Natural killer cell (primary cell): ENCODE measurements around the gene C9orf78. TPM values are rescaled to one million over a fixed set of nuclear protein-coding genes. Genes with fewer than 3 reads are reported as not detected.

Experiments used
- ATAC-seq, 3 donors: fragments of 150-1000 bp in 2 of 3; fragments of 200-7000 bp in 1 of 3; cut with Tn5 transposase; 1 replicate in 1 of 3; 2 replicates in 2 of 3; pipeline ENCODE4 v1.10.0; 2021; ENCODE audit warnings: mild to moderate bottlenecking in 2 of 3, moderate library complexity in 2 of 3
- DNase-seq, 2 donors: peaks; one replicate each; pipeline versions ENCODE4 v3.0.0 to v3.0.0-alpha.2; 2013 to 2021; ENCODE audit warnings: mixed read lengths in 1 of 2
- H3K27ac ChIP-seq: one replicate; pipeline ENCODE4 v1.5.1; 2013; ENCODE audit warnings: mild to moderate bottlenecking, low read length
- H3K27me3 ChIP-seq: one replicate; pipeline ENCODE4 v1.6.1; 2013; ENCODE audit warnings: low read length; ENCODE audit not compliant: control insufficient read depth, insufficient read depth
- H3K36me3 ChIP-seq: one replicate; pipeline ENCODE4 v1.6.1; 2013; ENCODE audit warnings: low read length; ENCODE audit not compliant: control insufficient read depth, insufficient read depth
- H3K4me1 ChIP-seq: one replicate; pipeline ENCODE4 v1.6.1; 2013; ENCODE audit warnings: low read length; ENCODE audit not compliant: control insufficient read depth, insufficient read depth
- H3K4me3 ChIP-seq: one replicate; pipeline ENCODE4 v1.5.1; 2013; ENCODE audit warnings: low read length
- H3K9me3 ChIP-seq: one replicate; pipeline ENCODE4 v1.6.1; 2013; ENCODE audit warnings: low read length; ENCODE audit not compliant: control insufficient read depth, insufficient read depth
- H3K27ac Mint-ChIP-seq, 2 donors: one replicate each; pipeline ENCODE4 v1.8.0; 2022; ENCODE audit warnings: mild to moderate bottlenecking in 2 of 2, mixed read lengths in 2 of 2, moderate library complexity in 1 of 2
- H3K27me3 Mint-ChIP-seq, 2 donors: one replicate each; pipeline ENCODE4 v1.8.0; 2022; ENCODE audit warnings: low read depth in 2 of 2, mixed read lengths in 2 of 2
- H3K36me3 Mint-ChIP-seq: one replicate; pipeline ENCODE4 v1.8.0; 2022; ENCODE audit warnings: mixed read lengths
- H3K4me1 Mint-ChIP-seq, 2 donors: one replicate each; pipeline ENCODE4 v1.8.0; 2022; ENCODE audit warnings: mixed read lengths in 2 of 2
- H3K4me3 Mint-ChIP-seq: one replicate; pipeline ENCODE4 v1.8.0; 2022; ENCODE audit warnings: mild to moderate bottlenecking, moderate library complexity, mixed read lengths
- H3K9me3 Mint-ChIP-seq, 2 donors: one replicate each; pipeline ENCODE4 v1.8.0; 2022; ENCODE audit warnings: mixed read lengths in 2 of 2
- WGBS: methylation state at CpG from one replicate; pipeline ENCODE4 v1.1.7; 2013; ENCODE audit warnings: missing lambda C conversion rate; ENCODE audit not compliant: insufficient coverage; 5-methylcytosine and 5-hydroxymethylcytosine counted together
- intact Hi-C: fragments of 100-400 bp; cut with micrococcal nuclease; formaldehyde crosslinking; loops from one replicate; pipeline ENCODE4 v1.14.2; 2022
- total RNA-seq, 4 donors: library from RNA; stranded (reverse); fragments of 120-200 nt in 1 of 4; gene quantifications; one replicate each; pipeline versions ENCODE4 v1.2.3 to v1.2.4, GENCODE V29; 2013 to 2022
- TF ChIP-seq, protein P1 (sequence below): fragments of 200-600 bp; IDR thresholded peaks from one replicate; pipeline ENCODE4 v1.8.0; 2022; ENCODE audit warnings: antibody characterized with exemption

Gene C9orf78
- total RNA-seq, 3 donors from 2014 or later (not counting 1 experiment from before 2014, with no cell fraction given), result 93.7 to 97.9 (median 97.6) TPM

DNA sequence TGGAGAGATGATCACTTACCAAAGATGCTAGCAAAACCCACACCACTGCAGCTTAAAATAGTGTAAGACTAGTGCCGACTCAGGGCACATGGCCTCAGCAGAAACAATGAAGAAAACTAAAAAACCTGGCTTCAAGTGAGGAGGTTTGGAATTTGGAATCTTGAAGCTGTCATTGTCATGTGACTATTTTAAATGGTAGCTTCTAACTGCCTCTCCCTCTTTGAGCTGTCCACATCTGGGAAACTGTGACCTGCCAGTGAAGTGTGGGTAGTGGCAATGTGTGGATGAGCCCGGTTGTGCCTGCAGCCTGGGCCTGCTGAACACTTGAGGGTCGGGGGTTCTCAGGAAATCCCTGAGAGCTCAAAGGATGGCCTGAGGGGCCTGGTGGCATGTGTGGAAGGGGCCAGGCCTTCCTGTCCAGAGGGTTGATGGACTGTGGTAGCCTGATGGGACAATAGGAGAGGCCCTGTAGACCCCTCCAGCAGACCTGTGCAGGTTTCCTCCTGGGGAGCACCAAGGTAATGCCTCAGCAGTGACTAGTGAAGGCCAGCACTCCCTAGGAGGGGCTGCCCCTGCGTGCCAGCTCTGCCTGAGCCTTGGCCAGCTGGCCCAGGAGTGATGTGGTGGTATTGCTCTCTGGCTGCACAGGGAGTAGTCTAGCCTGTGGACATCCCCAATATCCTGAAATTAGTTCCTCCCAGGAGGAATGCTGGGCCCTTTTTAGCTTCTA, 13.8 kb upstream of the C9orf78 start:
- Mint-ChIP-seq H3K9me3 (no peaks in the 10 kb centered on the region), H3K4me3 (no peak overlapping the region), H3K27ac (no peak overlapping the region), H3K4me1 (peaks cover 27 to 39% of the 10 kb centered on the region in 2 donors), H3K27me3 (no peaks in the 10 kb centered on the region), H3K36me3 (peaks cover 21% of the 10 kb centered on the region)
- no peak overlapping the region for H3K4me3 ChIP-seq
- WGBS, result 85% methylated on average over 3 of the region's 4 CpGs
- peaks cover 11% of the 10 kb centered on the region for H3K4me1 ChIP-seq
- DNase-seq (no peak), ATAC-seq (no peak)
- H3K9me3 ChIP-seq, result no peaks in the 10 kb centered on the region
- peaks cover 35% of the 10 kb centered on the region for H3K36me3 ChIP-seq
- no peaks in the 10 kb centered on the region for H3K27me3 ChIP-seq
- TF ChIP-seq, protein P1, sequence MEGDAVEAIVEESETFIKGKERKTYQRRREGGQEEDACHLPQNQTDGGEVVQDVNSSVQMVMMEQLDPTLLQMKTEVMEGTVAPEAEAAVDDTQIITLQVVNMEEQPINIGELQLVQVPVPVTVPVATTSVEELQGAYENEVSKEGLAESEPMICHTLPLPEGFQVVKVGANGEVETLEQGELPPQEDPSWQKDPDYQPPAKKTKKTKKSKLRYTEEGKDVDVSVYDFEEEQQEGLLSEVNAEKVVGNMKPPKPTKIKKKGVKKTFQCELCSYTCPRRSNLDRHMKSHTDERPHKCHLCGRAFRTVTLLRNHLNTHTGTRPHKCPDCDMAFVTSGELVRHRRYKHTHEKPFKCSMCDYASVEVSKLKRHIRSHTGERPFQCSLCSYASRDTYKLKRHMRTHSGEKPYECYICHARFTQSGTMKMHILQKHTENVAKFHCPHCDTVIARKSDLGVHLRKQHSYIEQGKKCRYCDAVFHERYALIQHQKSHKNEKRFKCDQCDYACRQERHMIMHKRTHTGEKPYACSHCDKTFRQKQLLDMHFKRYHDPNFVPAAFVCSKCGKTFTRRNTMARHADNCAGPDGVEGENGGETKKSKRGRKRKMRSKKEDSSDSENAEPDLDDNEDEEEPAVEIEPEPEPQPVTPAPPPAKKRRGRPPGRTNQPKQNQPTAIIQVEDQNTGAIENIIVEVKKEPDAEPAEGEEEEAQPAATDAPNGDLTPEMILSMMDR, result no peak
- intact Hi-C loops, result no loop called here
- no peak overlapping the region for H3K27ac ChIP-seq

- intact Hi-C loops, result no loop called here
- ATAC-seq (no peak), DNase-seq (peak in 1 of 2 donors; percentile 24)
Measured at GRCh38 chr9:129845373-129845772, 10.3 kb upstream of the C9orf78 start.

GRCh38 chr9:129841071-129841470, 6.0 kb upstream of the C9orf78 start:
- H3K4me3 ChIP-seq, result no peak overlapping the region
- Mint-ChIP-seq H3K27ac (peak overlapping the region; percentile 8 to 67), H3K4me1 (peaks cover 33 to 42% of the 10 kb centered on the region in 2 donors), H3K4me3 (no peak overlapping the region), H3K9me3 (no peaks in the 10 kb centered on the region), H3K36me3 (no peaks in the 10 kb centered on the region), H3K27me3 (no peaks in the 10 kb centered on the region)
- no peak overlapping the region for H3K27ac ChIP-seq
- H3K9me3 ChIP-seq, result no peaks in the 10 kb centered on the region
- no peaks in the 10 kb centered on the region for H3K27me3 ChIP-seq
- no peak for ATAC-seq
- H3K4me1 ChIP-seq, result peaks cover 33% of the 10 kb centered on the region
- intact Hi-C loops, result no loop called here
- peaks cover 17% of the 10 kb centered on the region for H3K36me3 ChIP-seq
- WGBS, result 83% methylated on average over 4 of the region's 4 CpGs
- no peak for DNase-seq
- TF ChIP-seq, protein P1, result no peak

More at GRCh38 chr9:129845373-129845772, 10.3 kb upstream of the C9orf78 start:
- Mint-ChIP-seq H3K4me3 (peak overlapping the region; percentile 49), H3K4me1 (peaks cover 13 to 29% of the 10 kb centered on the region in 2 donors), H3K36me3 (no peaks in the 10 kb centered on the region), H3K9me3 (no peaks in the 10 kb centered on the region), H3K27me3 (no peaks in the 10 kb centered on the region), H3K27ac (peak overlapping the region; percentile 29 to 79)
- Histone ChIP-seq H3K36me3 (peaks cover 13% of the 10 kb centered on the region), H3K27ac (no peak overlapping the region), H3K27me3 (no peaks in the 10 kb centered on the region), H3K4me1 (peaks cover 11% of the 10 kb centered on the region), H3K4me3 (no peak overlapping the region), H3K9me3 (no peaks in the 10 kb centered on the region)
- TF ChIP-seq, protein P1, result no peak
- WGBS, result 25% methylated on average over 1 of the region's 2 CpGs
